ENCODE results near the gene LMNA.

The LMNA gene

GRCh38 chr1:156146769-156147405 is 32.4 kb downstream of the LMNA start:
- H3K27ac ChIP-seq = peak overlapping the region; percentile 81

GRCh38 chr1:156148216-156148615 is 33.7 kb downstream of the LMNA start:
- peak overlapping the region; percentile 98 for H3K4me2 ChIP-seq
- TF ChIP-seq Cebpa-rat (IDR thresholded peaks at IDR 0.05) = no peak

More at GRCh38 chr1:156146769-156147405, 32.4 kb downstream of the LMNA start:
- Histone ChIP-seq H3K9ac (peak overlapping the region; percentile 67), H3K4me1 (peaks cover 62% of the 10 kb centered on the region), H3K4me3 (peak overlapping the region; percentile 54), H3K27me3 (no peaks in the 10 kb centered on the region), H3K4me2 (peak overlapping the region; percentile 98), H3K9me3 (no peaks in the 10 kb centered on the region), H3K36me3 (no peaks in the 10 kb centered on the region), H4K20me1 (no peaks in the 10 kb centered on the region)
- no peak for TF ChIP-seq Cebpa-rat (IDR thresholded peaks at IDR 0.05)

GRCh38 chr1:156149374-156150332 is 35.1 kb downstream of the LMNA start:
- Histone ChIP-seq H3K4me1 (peaks cover 89% of the 10 kb centered on the region), H4K20me1 (no peaks in the 10 kb centered on the region), H3K27me3 (no peaks in the 10 kb centered on the region), H3K27ac (peak overlapping the region; percentile 57), H3K4me2 (peak overlapping the region; percentile 98), H3K36me3 (no peaks in the 10 kb centered on the region), H3K4me3 (no peak overlapping the region), H3K9me3 (no peaks in the 10 kb centered on the region), H3K9ac (0 out of 2 replicates have a peak overlapping the region, but pooled peaks have one; percentile 2)
- no peak for TF ChIP-seq Cebpa-rat (IDR thresholded peaks at IDR 0.05)

More at GRCh38 chr1:156148216-156148615, 33.7 kb downstream of the LMNA start:
- peak overlapping the region; percentile 70 for H3K9ac ChIP-seq
- H3K4me1 ChIP-seq = peaks cover 75% of the 10 kb centered on the region
- H4K20me1 ChIP-seq = no peaks in the 10 kb centered on the region
- peak overlapping the region; percentile 83 for H3K27ac ChIP-seq
- H3K4me3 ChIP-seq = peak overlapping the region; percentile 44
- H3K36me3 ChIP-seq = no peaks in the 10 kb centered on the region
- H3K27me3 ChIP-seq = no peaks in the 10 kb centered on the region
- no peaks in the 10 kb centered on the region for H3K9me3 ChIP-seq

- Histone ChIP-seq H3K4me3 (no peak overlapping the region), H3K9me3 (no peaks in the 10 kb centered on the region), H3K27me3 (no peaks in the 10 kb centered on the region), H3K4me1 (peaks cover 98% of the 10 kb centered on the region), H3K27ac (peak overlapping the region; percentile 10; the same call in 1 of the 2 replicates), H3K9ac (no peak overlapping the region), H3K4me2 (peak overlapping the region; percentile 53), H3K36me3 (no peaks in the 10 kb centered on the region), H4K20me1 (no peaks in the 10 kb centered on the region)
- no peak for TF ChIP-seq Cebpa-rat (IDR thresholded peaks at IDR 0.05)
Observed at GRCh38 chr1:156150333-156151011, 36.0 kb downstream of the LMNA start.

GRCh38 chr1:156151093-156151688 is 36.7 kb downstream of the LMNA start:
- Histone ChIP-seq H3K9me3 (no peaks in the 10 kb centered on the region), H3K36me3 (no peaks in the 10 kb centered on the region), H3K27me3 (no peaks in the 10 kb centered on the region), H3K4me1 (peaks cover 98% of the 10 kb centered on the region), H3K27ac (peak overlapping the region; percentile 37; the same call in 1 of the 2 replicates), H4K20me1 (no peaks in the 10 kb centered on the region), H3K4me3 (no peak overlapping the region), H3K4me2 (peak overlapping the region; percentile 53), H3K9ac (0 out of 2 replicates have a peak overlapping the region, but pooled peaks have one; percentile 3)
- TF ChIP-seq Cebpa-rat (IDR thresholded peaks at IDR 0.05) = no peak

GRCh38 chr1:156152628-156153027 is 38.1 kb downstream of the LMNA start:
- Histone ChIP-seq H3K4me2 (peak overlapping the region; percentile 86), H3K27me3 (no peaks in the 10 kb centered on the region), H3K27ac (no peak overlapping the region), H4K20me1 (no peaks in the 10 kb centered on the region), H3K4me1 (peaks cover 98% of the 10 kb centered on the region), H3K36me3 (no peaks in the 10 kb centered on the region), H3K4me3 (no peak overlapping the region), H3K9me3 (no peaks in the 10 kb centered on the region), H3K9ac (no peak overlapping the region)
- no peak for TF ChIP-seq Cebpa-rat (IDR thresholded peaks at IDR 0.05)

- no peak for TF ChIP-seq Cebpa-rat (IDR thresholded peaks at IDR 0.05)
- Histone ChIP-seq H3K4me2 (peak within 1 kb of the TSS; percentile 86), H3K36me3 (no peaks in the 10 kb centered on the region), H3K27ac (peak within 1 kb of the TSS; percentile 77), H3K9me3 (no peaks in the 10 kb centered on the region), H3K27me3 (no peaks in the 10 kb centered on the region), H4K20me1 (no peaks in the 10 kb centered on the region), H3K9ac (peak within 1 kb of the TSS; percentile 68), H3K4me3 (peak within 1 kb of the TSS; percentile 62), H3K4me1 (peaks cover 98% of the 10 kb centered on the region)
Observed at GRCh38 chr1:156153362-156153761, 38.9 kb downstream of the LMNA start, which contains the start of gene SEMA4A. Gene SEMA4A, plus strand, starts transcription at chr1:156153585. Its CDS starts 994 bp downstream, at chr1:156154579.

GRCh38 chr1:156154317-156154749 is 39.8 kb downstream of the LMNA start:
- Histone ChIP-seq H3K9ac (peak overlapping the region; percentile 68), H3K9me3 (no peaks in the 10 kb centered on the region), H3K27ac (peak overlapping the region; percentile 77), H3K27me3 (no peaks in the 10 kb centered on the region), H3K36me3 (no peaks in the 10 kb centered on the region), H3K4me3 (peak overlapping the region; percentile 62), H4K20me1 (no peaks in the 10 kb centered on the region), H3K4me1 (peaks cover 94% of the 10 kb centered on the region), H3K4me2 (peak overlapping the region; percentile 86)
- TF ChIP-seq Cebpa-rat (IDR thresholded peaks at IDR 0.05) = peak; percentile 80; the same call in 1 of the 2 replicates

Data from BLaER1 (cell line).